Mesenchymal stem cell (in vitro differentiated cells and primary cell): ENCODE measurements around the gene ATP5F1C.
A peak's percentile ranks its signal among the peaks of the same experiment; 100 is the strongest.

Experiments used
- DNase-seq: peaks from one replicate; pipeline ENCODE4 v3.0.0-alpha.2; 2013
- H2AFZ ChIP-seq: one replicate; pipeline ENCODE4 v1.6.1; 2013; ENCODE audit warnings: low read depth, mild to moderate bottlenecking, control low read depth, inconsistent platforms, low read length, moderate library complexity
- H2AK5ac ChIP-seq: 2 replicates; pipeline ENCODE4 v1.6.1; 2013; ENCODE audit warnings: low read length, moderate library complexity, mild to moderate bottlenecking, inconsistent platforms; ENCODE audit not compliant: severe bottlenecking
- H2BK120ac ChIP-seq: one replicate; pipeline ENCODE4 v1.6.1; 2013; ENCODE audit warnings: low read depth, mild to moderate bottlenecking, inconsistent platforms, low read length, moderate library complexity
- H2BK12ac ChIP-seq, 2 experiments: one replicate each; pipeline ENCODE4 v1.6.1; 2013; ENCODE audit warnings: inconsistent platforms in 2 of 2, low read length in 2 of 2, mild to moderate bottlenecking in 2 of 2, moderate library complexity in 2 of 2, control low read depth in 1 of 2
- H2BK15ac ChIP-seq: one replicate; pipeline ENCODE4 v1.6.1; 2013; ENCODE audit warnings: mild to moderate bottlenecking, low read depth, inconsistent platforms; ENCODE audit not compliant: poor library complexity, severe bottlenecking
- H2BK5ac ChIP-seq: 2 replicates; pipeline ENCODE4 v1.6.1; 2013; ENCODE audit warnings: low read depth, mild to moderate bottlenecking, low read length, control low read depth, inconsistent platforms; ENCODE audit not compliant: poor library complexity, severe bottlenecking
- H3K14ac ChIP-seq, 2 experiments: one replicate each; pipeline ENCODE4 v1.6.1; 2013; ENCODE audit warnings: inconsistent platforms in 2 of 2, low read length in 2 of 2, control low read depth in 1 of 2, mild to moderate bottlenecking in 1 of 2, moderate library complexity in 1 of 2
- H3K18ac ChIP-seq, 2 experiments: one replicate each; pipeline ENCODE4 v1.6.1; 2013; ENCODE audit warnings: inconsistent platforms in 2 of 2, low read length in 2 of 2, control low read depth in 1 of 2, low read depth in 1 of 2, mild to moderate bottlenecking in 1 of 2
- H3K23ac ChIP-seq, 2 experiments: one replicate each; pipeline ENCODE4 v1.6.1; 2013; ENCODE audit warnings: inconsistent platforms in 2 of 2, low read length in 2 of 2, mild to moderate bottlenecking in 2 of 2, moderate library complexity in 2 of 2, control low read depth in 1 of 2
- H3K27ac ChIP-seq: 2 replicates; pipeline ENCODE4 v1.5.1; 2013; ENCODE audit warnings: mild to moderate bottlenecking, moderate library complexity, low read length, control low read depth, inconsistent platforms; ENCODE audit not compliant: poor library complexity, severe bottlenecking
- H3K27me3 ChIP-seq, 2 experiments: 2 replicates each; pipeline versions ENCODE4 v1.6.1 to v1.7.0; 2013; ENCODE audit warnings: low read length in 2 of 2, mild to moderate bottlenecking in 2 of 2, moderate library complexity in 2 of 2, control low read depth in 1 of 2, inconsistent platforms in 1 of 2; ENCODE audit not compliant: control insufficient read depth in 1 of 2, insufficient read depth in 1 of 2
- H3K36me3 ChIP-seq, 2 experiments: 2 replicates each; pipeline versions ENCODE4 v1.6.1 to v1.7.0; 2013; ENCODE audit warnings: low read length in 2 of 2, control low read depth in 1 of 2, inconsistent platforms in 1 of 2, low read depth in 1 of 2, mild to moderate bottlenecking in 1 of 2; ENCODE audit not compliant: insufficient read depth in 2 of 2, control insufficient read depth in 1 of 2
- H3K4ac ChIP-seq, 2 experiments: one replicate each; pipeline ENCODE4 v1.6.1; 2013; ENCODE audit warnings: inconsistent platforms in 2 of 2, low read length in 2 of 2, mild to moderate bottlenecking in 2 of 2, moderate library complexity in 2 of 2, control low read depth in 1 of 2, low read depth in 1 of 2
- H3K4me1 ChIP-seq: 2 replicates; pipeline ENCODE4 v1.6.1; 2013; ENCODE audit warnings: low read depth, low read length, control low read depth; ENCODE audit not compliant: control insufficient read depth, insufficient read depth
- H3K4me2 ChIP-seq: 2 replicates; pipeline ENCODE4 v1.6.1; 2013; ENCODE audit warnings: low read length, mild to moderate bottlenecking, inconsistent platforms; ENCODE audit not compliant: poor library complexity, severe bottlenecking
- H3K4me3 ChIP-seq, 2 experiments: 2 replicates each; pipeline versions ENCODE4 v1.5.1 to v1.7.0; 2013; ENCODE audit warnings: low read length in 2 of 2, mild to moderate bottlenecking in 2 of 2, control low read depth in 1 of 2, low read depth in 1 of 2; ENCODE audit not compliant: insufficient read depth in 1 of 2
- H3K79me1 ChIP-seq: replicated peaks from 2 replicates; pipeline ENCODE4 v1.6.1; 2013; ENCODE audit warnings: mild to moderate bottlenecking, control low read depth, low read length, inconsistent platforms; ENCODE audit not compliant: poor library complexity, severe bottlenecking
- H3K9ac ChIP-seq: 2 replicates; pipeline ENCODE4 v1.7.0; 2013; ENCODE audit warnings: mild to moderate bottlenecking, low read length, moderate library complexity
- H3K9me3 ChIP-seq: 2 replicates; pipeline ENCODE4 v1.7.0; 2013; ENCODE audit warnings: mild to moderate bottlenecking, low read length; ENCODE audit not compliant: control insufficient read depth
- H4K8ac ChIP-seq: one replicate; pipeline ENCODE4 v1.6.1; 2013; ENCODE audit warnings: inconsistent platforms, mild to moderate bottlenecking, low read length, moderate library complexity
- H4K91ac ChIP-seq: one replicate; pipeline ENCODE4 v1.6.1; 2013; ENCODE audit warnings: mild to moderate bottlenecking, low read length, inconsistent platforms
- WGBS: methylation state at CpG from one replicate; pipeline ENCODE4 v1.1.7; 2013; ENCODE audit warnings: mixed read lengths; 5-methylcytosine and 5-hydroxymethylcytosine counted together

ATP5F1C gene

GRCh38 chr10:7763929-7764328 lies 24.0 kb upstream of the ATP5F1C start:
- H3K4me3 ChIP-seq = no peak overlapping the region
- H2BK12ac ChIP-seq = no peak overlapping the region
- no peak for DNase-seq

GRCh38 chr10:7766241-7766640 lies 21.7 kb upstream of the ATP5F1C start:
- Histone ChIP-seq H3K27ac (no peak overlapping the region), H3K18ac (no peak overlapping the region), H3K23ac (no peak overlapping the region), H4K91ac (no peak overlapping the region), H2BK12ac (no peak overlapping the region), H2BK120ac (no peak overlapping the region), H3K27me3 (no peaks in the 10 kb centered on the region), H2BK15ac (no peak overlapping the region), H3K9me3 (no peaks in the 10 kb centered on the region), H2AFZ (no peak overlapping the region), H2BK5ac (no peak overlapping the region), H2AK5ac (no peak overlapping the region), H3K9ac (no peak overlapping the region), H3K4ac (no peak overlapping the region), H3K4me2 (no peak overlapping the region), H3K14ac (no peak overlapping the region), H3K4me3 (no peak overlapping the region), H4K8ac (no peak overlapping the region), H3K36me3 (peaks cover 32 to 94% of the 10 kb centered on the region in 2 experiments), H3K79me1 (peaks cover 12% of the 10 kb centered on the region), H3K4me1 (no peaks in the 10 kb centered on the region)
- DNase-seq = no peak
- 100% methylated on average over 3 of the region's 3 CpGs for WGBS

More at GRCh38 chr10:7763929-7764328, 24.0 kb upstream of the ATP5F1C start:
- H3K36me3 ChIP-seq = peaks cover 28 to 98% of the 10 kb centered on the region in 2 experiments
- WGBS = 98% methylated on average over 4 of the region's 5 CpGs
- H2AFZ ChIP-seq = no peak overlapping the region
- H3K9ac ChIP-seq = no peak overlapping the region
- H3K14ac ChIP-seq = no peak overlapping the region
- no peak overlapping the region for H3K4ac ChIP-seq
- H3K4me2 ChIP-seq = no peak overlapping the region
- no peak overlapping the region for H2BK5ac ChIP-seq
- no peaks in the 10 kb centered on the region for H3K9me3 ChIP-seq
- H3K27ac ChIP-seq = no peak overlapping the region
- H4K91ac ChIP-seq = no peak overlapping the region
- H3K18ac ChIP-seq = no peak overlapping the region
- H2AK5ac ChIP-seq = no peak overlapping the region
- peaks cover 7% of the 10 kb centered on the region for H3K79me1 ChIP-seq
- no peak overlapping the region for H4K8ac ChIP-seq
- H3K27me3 ChIP-seq = no peaks in the 10 kb centered on the region
- H3K23ac ChIP-seq = no peak overlapping the region
- no peak overlapping the region for H2BK15ac ChIP-seq
- H2BK120ac ChIP-seq = no peak overlapping the region
- no peaks in the 10 kb centered on the region for H3K4me1 ChIP-seq

GRCh38 chr10:7767209-7767608 lies 20.8 kb upstream of the ATP5F1C start:
- DNase-seq = peak; percentile 58
- Histone ChIP-seq H4K91ac (no peak overlapping the region), H3K4me1 (no peaks in the 10 kb centered on the region), H2AFZ (no peak overlapping the region), H3K4ac (no peak overlapping the region), H3K18ac (no peak overlapping the region), H3K79me1 (peaks cover 15% of the 10 kb centered on the region), H2BK120ac (no peak overlapping the region), H2BK12ac (no peak overlapping the region), H2BK5ac (no peak overlapping the region), H3K9ac (no peak overlapping the region), H3K4me3 (no peak overlapping the region), H4K8ac (no peak overlapping the region), H3K27me3 (no peaks in the 10 kb centered on the region), H3K23ac (no peak overlapping the region), H3K9me3 (no peaks in the 10 kb centered on the region), H2BK15ac (no peak overlapping the region), H3K36me3 (peaks cover 33 to 91% of the 10 kb centered on the region in 2 experiments), H3K4me2 (no peak overlapping the region), H3K27ac (no peak overlapping the region), H2AK5ac (no peak overlapping the region), H3K14ac (no peak overlapping the region)
- 98% methylated on average over 10 of the region's 10 CpGs for WGBS

DNA sequence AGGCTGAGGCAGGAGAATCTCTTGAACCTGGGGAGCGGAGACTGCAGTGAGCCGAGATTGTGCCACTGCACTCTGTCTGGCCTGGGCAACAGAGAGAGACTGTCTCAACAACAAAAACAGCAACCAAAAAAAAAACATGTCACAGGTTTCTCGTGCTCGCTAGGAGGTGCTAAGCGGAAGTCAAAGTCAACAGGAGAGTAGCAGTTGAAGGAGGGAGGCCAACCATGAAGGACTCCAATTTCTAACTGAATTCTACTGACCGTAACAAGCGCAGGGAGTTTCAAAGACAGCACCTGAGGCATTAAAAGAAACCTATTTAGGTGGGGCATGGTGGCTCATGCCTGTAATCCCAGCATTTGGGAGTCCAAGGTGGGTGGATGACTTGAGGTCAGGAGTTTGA lies 19.6 kb upstream of the ATP5F1C start:
- no peak overlapping the region for H3K4ac ChIP-seq
- H3K79me1 ChIP-seq = peaks cover 17% of the 10 kb centered on the region
- no peak overlapping the region for H2AFZ ChIP-seq
- no peak overlapping the region for H3K27ac ChIP-seq
- no peak overlapping the region for H2AK5ac ChIP-seq
- H3K36me3 ChIP-seq = peaks cover 34 to 91% of the 10 kb centered on the region in 2 experiments
- H2BK12ac ChIP-seq = no peak overlapping the region
- H3K4me2 ChIP-seq = no peak overlapping the region
- no peak overlapping the region for H2BK120ac ChIP-seq
- H3K27me3 ChIP-seq = no peaks in the 10 kb centered on the region
- no peaks in the 10 kb centered on the region for H3K9me3 ChIP-seq
- H3K18ac ChIP-seq = no peak overlapping the region
- H2BK5ac ChIP-seq = no peak overlapping the region
- H4K8ac ChIP-seq = no peak overlapping the region
- DNase-seq = no peak
- H4K91ac ChIP-seq = no peak overlapping the region
- H3K4me1 ChIP-seq = no peaks in the 10 kb centered on the region
- WGBS = 98% methylated on average over 7 of the region's 7 CpGs
- H3K9ac ChIP-seq = no peak overlapping the region
- H2BK15ac ChIP-seq = no peak overlapping the region
- H3K23ac ChIP-seq = no peak overlapping the region
- H3K14ac ChIP-seq = no peak overlapping the region
- no peak overlapping the region for H3K4me3 ChIP-seq
